Measurements from ENCODE around the gene PRKCD.

- TF ChIP-seq EZH2 (IDR thresholded peaks at IDR 0.05; ENCODE audit: borderline replicate concordance, insufficient read depth, low read depth, low read length, poor library complexity, severe bottlenecking), result no peak
- TF ChIP-seq CTCF (IDR thresholded peaks at IDR 0.05), result no peak
These were observed 10.5 kb upstream of the PRKCD start for GRCh38 chr3:53150247-53151085.
